Psoas muscle (tissue), 8 donors: ENCODE data around the gene CNOT6L. TPM values are rescaled to one million over a fixed set of nuclear protein-coding genes. Genes with fewer than 3 reads are reported as not detected.

Source experiments
- ATAC-seq, 4 donors: fragments of 200-7000 bp; cut with Tn5 transposase; one replicate each; pipeline ENCODE4 v1.9.1; 2020; ENCODE audit warnings: moderate library complexity in 3 of 4, mild to moderate bottlenecking in 2 of 4
- DNase-seq, 2 donors: peaks; one replicate each; pipeline ENCODE4 v3.0.0-alpha.2; 2020
- H3K27ac ChIP-seq: fragments of 200-600 bp; one replicate; pipeline ENCODE4 v1.8.0; 2022
- H3K27me3 ChIP-seq, 3 donors: fragments of 200-600 bp in 1 of 3; one replicate each; pipeline versions ENCODE4 v1.6.1 to v1.8.0; 2013 to 2022; ENCODE audit warnings: low read length in 2 of 3, mild to moderate bottlenecking in 2 of 3, moderate library complexity in 1 of 3; ENCODE audit not compliant: insufficient read depth in 3 of 3
- H3K36me3 ChIP-seq, 2 donors: fragments of 200-600 bp in 1 of 2; one replicate each; pipeline versions ENCODE4 v1.6.1 to v1.8.0; 2013 to 2022; ENCODE audit warnings: low read depth in 1 of 2, mild to moderate bottlenecking in 1 of 2, moderate library complexity in 1 of 2; ENCODE audit not compliant: insufficient read depth in 1 of 2
- H3K4me1 ChIP-seq: fragments of 200-600 bp; one replicate; pipeline ENCODE4 v1.8.0; 2022
- H3K4me3 ChIP-seq: fragments of 200-600 bp; one replicate; pipeline ENCODE4 v1.8.0; 2022; ENCODE audit warnings: mild to moderate bottlenecking
- H3K9me3 ChIP-seq: fragments of 200-600 bp; one replicate; pipeline ENCODE4 v1.8.0; 2022
- WGBS, 3 donors: extraction: QIAGEN DNeasy Blood & Tissue Kit; methylation state at CpG; one replicate each; pipeline versions ENCODE4 v1.1.6 to v1.1.7; 2013; 5-methylcytosine and 5-hydroxymethylcytosine counted together
- intact Hi-C, 2 donors: fragments of 100-400 bp; cut with DNase I; formaldehyde crosslinking; loops; one replicate each; pipeline versions ENCODE4 v1.11.0 to v1.14.2; 2022
- polyA plus RNA-seq, 3 donors: library from polyadenylated mRNA; stranded (reverse); fragments of 200-250 nt; gene quantifications; one replicate each; pipeline ENCODE4 v1.2.3, GENCODE V29; 2013
- total RNA-seq, 4 donors: library from RNA; stranded (reverse); fragmentation: NEBNext Ultra II Directional in 2 of 4; extraction: Animal tissue kit (Norgen Biotek cat#: 25700) in 2 of 4; gene quantifications; one replicate each; pipeline versions ENCODE4 v1.2.1 to v1.2.4, GENCODE V29; 2021 to 2023
- TF ChIP-seq, protein P1 (sequence below): fragments of 200-600 bp; IDR thresholded peaks from one replicate; pipeline ENCODE4 v1.8.0; 2022; ENCODE audit warnings: antibody characterized with exemption
- donor health status: healthy with polysubstance abuse.
- donor health status: DM: no; HTN: no; CAD: no; lungs with moderate emphysema.
- donor health status: Bipolar disorder and iron deficiency.
- donor health status: healthy.
- donor health status: DM: yes; HTN: yes; CAD: no.
- donor health status: DM: no; HTN: no; CAD: no.
- donor health status: DM: no; HTN: no; CAD: no.
- donor health status: DM: yes; HTN: yes; CAD: no.

CNOT6L gene
- total and polyA plus RNA-seq, 7 donors: 2.6 to 23.3 (median 18.0) TPM

DNA sequence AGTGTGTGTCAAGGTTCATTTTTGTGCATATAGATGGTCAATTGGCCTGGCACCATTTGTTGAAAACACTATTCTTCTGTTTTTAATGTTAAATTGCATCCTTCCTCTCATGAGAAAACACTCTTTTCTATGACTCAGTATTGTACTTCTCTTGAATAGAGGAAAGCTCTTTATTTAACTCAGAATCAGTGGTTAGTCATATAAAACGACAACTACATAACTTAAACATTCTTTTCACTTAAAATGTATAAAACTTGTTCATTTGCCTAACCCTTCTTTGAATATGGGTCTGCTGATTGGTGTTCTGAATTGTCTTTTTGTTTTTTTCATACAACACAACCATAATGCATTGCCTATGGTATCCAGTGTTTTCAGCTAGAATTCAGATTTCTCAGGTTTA lies 26.2 kb upstream of the CNOT6L start:
- Histone ChIP-seq H3K4me3 (no peak overlapping the region), H3K4me1 (no peaks in the 10 kb centered on the region), H3K27ac (no peak overlapping the region), H3K36me3 (no peaks in the 10 kb centered on the region), H3K27me3 (no peaks in the 10 kb centered on the region), H3K9me3 (no peaks in the 10 kb centered on the region)
- TF ChIP-seq, protein P1, sequence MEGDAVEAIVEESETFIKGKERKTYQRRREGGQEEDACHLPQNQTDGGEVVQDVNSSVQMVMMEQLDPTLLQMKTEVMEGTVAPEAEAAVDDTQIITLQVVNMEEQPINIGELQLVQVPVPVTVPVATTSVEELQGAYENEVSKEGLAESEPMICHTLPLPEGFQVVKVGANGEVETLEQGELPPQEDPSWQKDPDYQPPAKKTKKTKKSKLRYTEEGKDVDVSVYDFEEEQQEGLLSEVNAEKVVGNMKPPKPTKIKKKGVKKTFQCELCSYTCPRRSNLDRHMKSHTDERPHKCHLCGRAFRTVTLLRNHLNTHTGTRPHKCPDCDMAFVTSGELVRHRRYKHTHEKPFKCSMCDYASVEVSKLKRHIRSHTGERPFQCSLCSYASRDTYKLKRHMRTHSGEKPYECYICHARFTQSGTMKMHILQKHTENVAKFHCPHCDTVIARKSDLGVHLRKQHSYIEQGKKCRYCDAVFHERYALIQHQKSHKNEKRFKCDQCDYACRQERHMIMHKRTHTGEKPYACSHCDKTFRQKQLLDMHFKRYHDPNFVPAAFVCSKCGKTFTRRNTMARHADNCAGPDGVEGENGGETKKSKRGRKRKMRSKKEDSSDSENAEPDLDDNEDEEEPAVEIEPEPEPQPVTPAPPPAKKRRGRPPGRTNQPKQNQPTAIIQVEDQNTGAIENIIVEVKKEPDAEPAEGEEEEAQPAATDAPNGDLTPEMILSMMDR: no peak
- no peak for DNase-seq
- 75 to 93% (median 83%) methylated on average over 1 of the region's 1 CpG for WGBS, 3 donors
- intact Hi-C loops: no loop called here
- ATAC-seq: no peak

GRCh38 chr4:77844363-77844762 lies 25.2 kb upstream of the CNOT6L start:
- ATAC-seq (no peak), DNase-seq (no peak)
- H3K27ac ChIP-seq: no peak overlapping the region
- H3K4me3 ChIP-seq: no peak overlapping the region
- 94 to 100% (median 96%) methylated on average over 1 of the region's 1 CpG for WGBS, 3 donors
- no peaks in the 10 kb centered on the region for H3K4me1 ChIP-seq
- no peaks in the 10 kb centered on the region for H3K9me3 ChIP-seq
- intact Hi-C loops: no loop called here
- H3K36me3 ChIP-seq: no peaks in the 10 kb centered on the region
- H3K27me3 ChIP-seq: no peaks in the 10 kb centered on the region
- TF ChIP-seq, protein P1: no peak

DNA sequence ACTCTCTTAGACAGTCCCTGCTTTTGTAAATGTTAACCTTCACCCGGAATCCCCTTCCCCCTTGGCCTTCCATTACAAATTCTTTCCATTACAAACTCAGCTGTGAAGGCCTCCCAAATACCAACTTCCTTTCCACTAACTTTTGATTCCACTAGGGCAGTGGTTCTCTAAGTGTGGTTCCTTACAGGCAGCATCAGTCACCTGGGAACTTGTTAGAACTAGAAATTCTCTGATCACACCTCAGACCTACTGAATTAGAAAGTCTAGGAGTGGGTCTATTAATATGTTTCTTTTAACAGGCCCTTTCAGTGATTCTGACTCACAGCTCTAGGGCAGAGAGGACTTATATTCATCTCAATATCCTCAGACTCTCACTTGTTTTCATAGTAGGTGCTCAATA lies 24.5 kb upstream of the CNOT6L start:
- H3K27ac ChIP-seq: no peak overlapping the region
- intact Hi-C loops: no loop called here
- ATAC-seq: no peak

GRCh38 chr4:77834403-77834802 lies 15.2 kb upstream of the CNOT6L start:
- Histone ChIP-seq H3K36me3 (no peaks in the 10 kb centered on the region), H3K27ac (no peak overlapping the region), H3K27me3 (no peaks in the 10 kb centered on the region), H3K9me3 (no peaks in the 10 kb centered on the region), H3K4me1 (no peaks in the 10 kb centered on the region), H3K4me3 (no peak overlapping the region)
- TF ChIP-seq, protein P1: no peak
- WGBS, 3 donors: 61 to 73% (median 63%) methylated on average over 4 of the region's 4 CpGs
- DNase-seq (no peak), ATAC-seq (no peak)
- intact Hi-C loops: no loop called here

More for the DNA sequence above, 24.5 kb upstream of the CNOT6L start:
- Histone ChIP-seq H3K27me3 (no peaks in the 10 kb centered on the region), H3K4me3 (no peak overlapping the region), H3K4me1 (no peaks in the 10 kb centered on the region), H3K9me3 (no peaks in the 10 kb centered on the region), H3K36me3 (no peaks in the 10 kb centered on the region)
- TF ChIP-seq, protein P1: no peak
- WGBS, 3 donors: 38 to 55% (median 50%) methylated on average over 1 of the region's 1 CpG
- DNase-seq: no peak

- no peak for ATAC-seq
- Histone ChIP-seq H3K36me3 (no peaks in the 10 kb centered on the region), H3K4me3 (no peak overlapping the region), H3K9me3 (no peaks in the 10 kb centered on the region), H3K27ac (no peak overlapping the region), H3K4me1 (no peaks in the 10 kb centered on the region), H3K27me3 (no peaks in the 10 kb centered on the region)
- DNase-seq: no peak
- intact Hi-C loops: no loop called here
- TF ChIP-seq, protein P1: no peak
- WGBS, 3 donors: 74 to 77% (median 77%) methylated on average over 2 of the region's 2 CpGs
These were observed 14.1 kb upstream of the CNOT6L start for GRCh38 chr4:77833126-77833724.
